Astrocyte (in vitro differentiated cells and primary cell): Measurements from ENCODE around the gene RXRB. TPM values are rescaled to one million over a fixed set of nuclear protein-coding genes. Genes with fewer than 3 reads are reported as not detected.

Experiments
- DNase-seq: peaks from one replicate; pipeline ENCODE4 v3.0.0-alpha.2; 2010; ENCODE audit warnings: low read depth
- FAIRE-seq: peaks from 2 replicates; lab custom pipeline; 2011; peaks lifted over from hg19 to GRCh38; lab: Jason Lieb, UNC
- H2AFZ ChIP-seq: 2 replicates; pipeline ENCODE4 v1.6.0; 2012; ENCODE audit warnings: low read depth, low read length, inconsistent platforms
- H3K27ac ChIP-seq: 2 replicates; pipeline ENCODE4 v1.5.1; 2011; ENCODE audit warnings: low read depth, low read length, inconsistent platforms
- H3K27me3 ChIP-seq: 2 replicates; pipeline ENCODE4 v1.6.0; 2011; ENCODE audit warnings: low read length, inconsistent platforms; ENCODE audit not compliant: insufficient read depth
- H3K36me3 ChIP-seq: 2 replicates; pipeline ENCODE4 v1.5.1; 2011; ENCODE audit warnings: low read length, inconsistent platforms; ENCODE audit not compliant: insufficient read depth
- H3K4me1 ChIP-seq: 2 replicates; pipeline ENCODE4 v1.5.1; 2011; ENCODE audit warnings: low read length, inconsistent platforms; ENCODE audit not compliant: insufficient read depth
- H3K4me2 ChIP-seq: 2 replicates; pipeline ENCODE4 v1.6.0; 2012; ENCODE audit warnings: low read length, inconsistent platforms
- H3K4me3 ChIP-seq: 2 replicates; pipeline ENCODE4 v1.5.1; 2011; ENCODE audit warnings: low read depth, mild to moderate bottlenecking, low read length, inconsistent platforms; ENCODE audit not compliant: insufficient read depth
- H3K79me2 ChIP-seq: 2 replicates; pipeline ENCODE4 v1.6.0; 2012; ENCODE audit warnings: mild to moderate bottlenecking, low read length, inconsistent platforms; ENCODE audit not compliant: insufficient read depth
- H3K9ac ChIP-seq: 2 replicates; pipeline ENCODE4 v1.6.0; 2012; ENCODE audit warnings: mild to moderate bottlenecking, low read length, inconsistent platforms
- H3K9me3 ChIP-seq: 2 replicates; pipeline ENCODE4 v1.5.1; 2012; ENCODE audit warnings: low read depth, mild to moderate bottlenecking, low read length, inconsistent platforms; ENCODE audit not compliant: insufficient read depth
- H4K20me1 ChIP-seq: 2 replicates; pipeline ENCODE4 v1.6.0; 2012; ENCODE audit warnings: low read length, inconsistent platforms; ENCODE audit not compliant: insufficient read depth
- H3K27ac Mint-ChIP-seq: one replicate; pipeline ENCODE4 v1.8.0; 2021; ENCODE audit warnings: mild to moderate bottlenecking, mixed read lengths; ENCODE audit not compliant: unreplicated experiment
- H3K27me3 Mint-ChIP-seq: one replicate; pipeline ENCODE4 v1.8.0; 2021; ENCODE audit warnings: low read depth, mixed read lengths; ENCODE audit not compliant: unreplicated experiment
- H3K36me3 Mint-ChIP-seq: one replicate; pipeline ENCODE4 v1.8.0; 2021; ENCODE audit warnings: low read depth, mixed read lengths; ENCODE audit not compliant: unreplicated experiment
- H3K4me1 Mint-ChIP-seq: one replicate; pipeline ENCODE4 v1.8.0; 2021; ENCODE audit warnings: low read depth, mixed read lengths; ENCODE audit not compliant: unreplicated experiment
- H3K4me3 Mint-ChIP-seq: one replicate; pipeline ENCODE4 v1.8.0; 2021; ENCODE audit warnings: mild to moderate bottlenecking, moderate library complexity, mixed read lengths; ENCODE audit not compliant: unreplicated experiment
- H3K9me3 Mint-ChIP-seq: one replicate; pipeline ENCODE4 v1.8.0; 2021; ENCODE audit warnings: mild to moderate bottlenecking, mixed read lengths; ENCODE audit not compliant: unreplicated experiment
- CTCF ChIP-seq: IDR thresholded peaks from 2 replicates; pipeline ENCODE4 v1.5.1; 2011; ENCODE audit warnings: low read depth, mild to moderate bottlenecking, inconsistent platforms, low read length, moderate library complexity; ENCODE audit not compliant: insufficient read depth
- EZH2 ChIP-seq: IDR thresholded peaks from 2 replicates; pipeline ENCODE4 v1.6.1; 2012; ENCODE audit warnings: mild to moderate bottlenecking, low read length, inconsistent platforms; ENCODE audit not compliant: insufficient read depth
- total RNA-seq: library from RNA; stranded (reverse); gene quantifications from 2 replicates; pipeline ENCODE4 v1.2.1, GENCODE V29; 2021

RXRB gene
- total RNA-seq, 1 donor from 2014 or later: 34.0 TPM

- no peak for TF ChIP-seq CTCF
- TF ChIP-seq EZH2: no peak
- H3K4me1 Mint-ChIP-seq: peaks cover 36% of the 10 kb centered on the region
- H3K27me3 Mint-ChIP-seq: peaks cover 1% of the 10 kb centered on the region
- peak within 1 kb of the TSS; percentile 80 for H3K4me3 ChIP-seq
- H4K20me1 ChIP-seq: peaks cover 23% of the 10 kb centered on the region
- peaks cover 20% of the 10 kb centered on the region for H3K36me3 Mint-ChIP-seq
- peak within 1 kb of the TSS; percentile 39 for H2AFZ ChIP-seq
- peak within 1 kb of the TSS; percentile 89 for H3K4me3 Mint-ChIP-seq
- H3K27ac ChIP-seq: peak within 1 kb of the TSS; percentile 96
- DNase-seq: peak; percentile 44
- FAIRE-seq: no peak
- peak within 1 kb of the TSS; percentile 97 for H3K27ac Mint-ChIP-seq
- peak within 1 kb of the TSS; percentile 99 for H3K9ac ChIP-seq
- H3K4me1 ChIP-seq: peaks cover 46% of the 10 kb centered on the region
- H3K36me3 ChIP-seq: peaks cover 20% of the 10 kb centered on the region
- H3K9me3 ChIP-seq: no peaks in the 10 kb centered on the region
- H3K9me3 Mint-ChIP-seq: peaks cover 5% of the 10 kb centered on the region
- peak within 1 kb of the TSS; percentile 96 for H3K4me2 ChIP-seq
- H3K27me3 ChIP-seq: no peaks in the 10 kb centered on the region
- peaks cover 36% of the 10 kb centered on the region for H3K79me2 ChIP-seq
Observed at GRCh38 chr6:33208091-33208967, 7.9 kb upstream of the RXRB start, which contains the start of gene RING1. Gene RING1, plus strand, starts transcription at chr6:33208500. Its CDS starts 323 bp downstream, at chr6:33208823.

GRCh38 chr6:33207552-33208090 is 7.2 kb upstream of the RXRB start:
- no peak for TF ChIP-seq EZH2
- Histone ChIP-seq H2AFZ (peak overlapping the region; percentile 39), H3K27me3 (no peaks in the 10 kb centered on the region), H3K36me3 (peaks cover 27% of the 10 kb centered on the region), H3K79me2 (peaks cover 43% of the 10 kb centered on the region), H3K9ac (peak overlapping the region; percentile 99), H3K4me1 (peaks cover 49% of the 10 kb centered on the region), H3K4me3 (peak overlapping the region; percentile 80), H3K9me3 (no peaks in the 10 kb centered on the region), H3K27ac (peak overlapping the region; percentile 96), H3K4me2 (peak overlapping the region; percentile 96), H4K20me1 (peaks cover 30% of the 10 kb centered on the region)
- Mint-ChIP-seq H3K4me3 (peak overlapping the region; percentile 89), H3K27ac (peak overlapping the region; percentile 97), H3K9me3 (peaks cover 5% of the 10 kb centered on the region), H3K4me1 (peaks cover 38% of the 10 kb centered on the region), H3K27me3 (peaks cover 1% of the 10 kb centered on the region), H3K36me3 (peaks cover 27% of the 10 kb centered on the region)
- FAIRE-seq: no peak
- no peak for DNase-seq

- no peaks in the 10 kb centered on the region for H3K9me3 ChIP-seq
- Mint-ChIP-seq H3K4me3 (peak overlapping the region; percentile 99), H3K9me3 (peaks cover 5% of the 10 kb centered on the region), H3K27me3 (peaks cover 1% of the 10 kb centered on the region), H3K36me3 (peaks cover 31% of the 10 kb centered on the region), H3K4me1 (peaks cover 42% of the 10 kb centered on the region), H3K27ac (peak overlapping the region; percentile 97)
- peaks cover 55% of the 10 kb centered on the region for H3K4me1 ChIP-seq
- peaks cover 49% of the 10 kb centered on the region for H3K79me2 ChIP-seq
- DNase-seq: no peak
- H3K4me3 ChIP-seq: peak overlapping the region; percentile 80
- peak overlapping the region; percentile 96 for H3K4me2 ChIP-seq
- H3K36me3 ChIP-seq: peaks cover 33% of the 10 kb centered on the region
- H3K27ac ChIP-seq: peak overlapping the region; percentile 96
- H2AFZ ChIP-seq: no peak overlapping the region
- TF ChIP-seq CTCF (no peak), EZH2 (no peak)
- H4K20me1 ChIP-seq: peaks cover 36% of the 10 kb centered on the region
- FAIRE-seq: no peak
- no peaks in the 10 kb centered on the region for H3K27me3 ChIP-seq
- peak overlapping the region; percentile 99 for H3K9ac ChIP-seq
Observed at GRCh38 chr6:33206864-33207551, 6.5 kb upstream of the RXRB start.
